ENCODE measurements around the gene ING3.
A peak's percentile ranks its signal among the peaks of the same experiment; 100 is the strongest.

Gene ING3

DNA sequence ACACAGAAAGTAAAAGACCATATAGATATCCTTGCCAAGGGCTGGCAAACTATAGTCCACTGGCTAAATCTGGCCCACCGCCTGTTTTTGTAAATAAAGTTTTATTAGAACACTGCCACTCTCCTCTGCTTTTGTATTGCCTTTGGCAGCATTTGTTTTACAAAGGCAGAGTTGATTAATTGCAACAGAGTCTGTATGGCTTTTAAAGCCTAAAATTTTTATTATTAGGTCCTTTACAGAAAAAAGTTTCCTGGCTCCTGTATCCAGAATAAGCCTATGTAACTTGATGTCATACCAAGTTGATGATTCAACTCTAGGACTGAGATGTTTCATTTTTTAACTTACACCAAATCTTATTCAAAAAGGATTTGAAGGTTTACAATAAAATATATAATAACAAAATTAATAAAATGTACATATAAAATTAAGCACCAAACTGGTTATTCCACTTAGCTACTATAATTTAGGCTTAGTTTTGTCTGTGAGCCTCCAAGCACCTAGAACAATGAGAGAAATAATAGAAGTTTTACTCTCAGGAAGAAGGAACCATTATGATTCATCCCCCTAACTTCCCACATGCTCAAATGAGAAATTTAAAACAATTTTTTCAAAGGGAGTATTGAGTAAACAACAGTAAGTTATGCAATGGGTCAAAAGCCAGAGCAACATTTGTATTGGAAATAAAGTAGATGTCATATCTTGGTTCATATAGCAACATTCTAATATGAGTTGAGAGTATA is 69.8 kb downstream of the ING3 start:
- no peak for DNase-seq (ENCODE audit: low read depth)
- no peak overlapping the region for H3K4me3 ChIP-seq (ENCODE audit: low read depth, low read length)
- TF ChIP-seq, protein P1, sequence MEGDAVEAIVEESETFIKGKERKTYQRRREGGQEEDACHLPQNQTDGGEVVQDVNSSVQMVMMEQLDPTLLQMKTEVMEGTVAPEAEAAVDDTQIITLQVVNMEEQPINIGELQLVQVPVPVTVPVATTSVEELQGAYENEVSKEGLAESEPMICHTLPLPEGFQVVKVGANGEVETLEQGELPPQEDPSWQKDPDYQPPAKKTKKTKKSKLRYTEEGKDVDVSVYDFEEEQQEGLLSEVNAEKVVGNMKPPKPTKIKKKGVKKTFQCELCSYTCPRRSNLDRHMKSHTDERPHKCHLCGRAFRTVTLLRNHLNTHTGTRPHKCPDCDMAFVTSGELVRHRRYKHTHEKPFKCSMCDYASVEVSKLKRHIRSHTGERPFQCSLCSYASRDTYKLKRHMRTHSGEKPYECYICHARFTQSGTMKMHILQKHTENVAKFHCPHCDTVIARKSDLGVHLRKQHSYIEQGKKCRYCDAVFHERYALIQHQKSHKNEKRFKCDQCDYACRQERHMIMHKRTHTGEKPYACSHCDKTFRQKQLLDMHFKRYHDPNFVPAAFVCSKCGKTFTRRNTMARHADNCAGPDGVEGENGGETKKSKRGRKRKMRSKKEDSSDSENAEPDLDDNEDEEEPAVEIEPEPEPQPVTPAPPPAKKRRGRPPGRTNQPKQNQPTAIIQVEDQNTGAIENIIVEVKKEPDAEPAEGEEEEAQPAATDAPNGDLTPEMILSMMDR (IDR thresholded peaks at IDR 0.05; ENCODE audit: control insufficient read depth, extremely low read depth, insufficient read depth), result no peak

DNA sequence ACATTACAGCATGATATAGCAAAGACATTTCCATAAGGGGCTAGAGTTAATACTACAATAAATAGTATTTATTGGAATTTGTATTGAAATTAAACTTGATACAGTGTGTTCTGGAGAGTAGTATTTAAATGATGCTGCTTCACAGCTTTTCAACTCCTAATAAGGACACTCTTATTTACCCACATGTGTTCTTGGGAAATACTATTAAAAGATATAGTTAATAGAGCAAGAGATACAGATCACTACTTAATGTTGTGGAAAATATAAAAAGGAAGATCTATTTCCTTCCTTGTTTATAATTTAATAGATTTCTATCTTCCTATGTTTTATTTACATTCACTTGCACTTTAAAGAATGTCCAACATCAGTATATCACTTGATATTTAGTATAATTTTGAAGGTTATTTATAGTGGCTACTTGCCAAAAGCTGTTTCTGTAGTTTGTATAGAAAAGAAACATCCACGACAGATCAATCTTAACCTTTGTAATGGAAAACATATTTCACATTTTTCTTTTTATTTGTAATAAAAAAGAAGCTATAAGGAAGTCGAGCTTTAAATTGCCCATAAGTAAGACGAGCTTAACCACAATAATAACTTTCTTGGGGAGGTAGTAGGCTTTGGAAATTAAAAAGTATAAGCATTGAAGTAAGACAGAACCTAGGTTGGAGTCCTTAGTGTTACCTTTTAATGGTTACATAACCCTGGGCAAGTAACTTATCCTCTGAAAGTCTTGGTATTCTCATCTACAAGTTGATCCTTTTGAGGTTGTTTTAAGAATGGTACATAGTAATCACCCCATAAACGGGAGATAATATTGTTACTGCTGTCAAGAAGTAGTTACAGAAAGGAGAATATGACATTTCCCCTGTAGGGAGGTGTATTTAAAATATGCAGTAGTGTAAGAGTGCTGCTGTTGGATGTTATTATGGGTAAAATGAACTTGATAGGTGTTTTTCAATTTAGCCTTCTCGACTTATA is 70.7 kb downstream of the ING3 start:
- peak; percentile 58 for DNase-seq (ENCODE audit: low read depth)
- no peak overlapping the region for H3K4me3 ChIP-seq (ENCODE audit: low read depth, low read length)
- TF ChIP-seq, protein P1 (IDR thresholded peaks at IDR 0.05; ENCODE audit: control insufficient read depth, extremely low read depth, insufficient read depth), result no peak

DNA sequence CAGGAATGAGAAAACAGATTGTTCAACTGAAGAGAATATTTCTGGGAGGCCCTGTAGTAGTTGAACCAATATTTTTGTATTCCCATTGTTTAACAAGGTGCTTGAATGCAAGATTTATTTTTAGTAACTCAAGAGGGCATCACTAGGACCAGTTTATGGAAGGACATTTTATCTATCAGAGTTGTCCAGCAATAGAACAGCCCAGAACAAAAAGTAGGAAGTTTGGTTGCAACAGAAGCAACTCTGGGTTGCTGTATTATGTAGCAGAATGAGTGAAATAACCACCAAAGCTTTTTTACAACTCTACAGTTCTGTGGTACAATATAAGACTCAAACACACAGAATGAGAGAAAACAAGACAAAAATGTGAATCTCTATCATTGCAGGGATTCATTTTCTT is 72.6 kb downstream of the ING3 start:
- DNase-seq (ENCODE audit: low read depth), result no peak
- H3K4me3 ChIP-seq (ENCODE audit: low read depth, low read length), result no peak overlapping the region
- TF ChIP-seq, protein P1 (IDR thresholded peaks at IDR 0.05; ENCODE audit: control insufficient read depth, extremely low read depth, insufficient read depth), result no peak

DNA sequence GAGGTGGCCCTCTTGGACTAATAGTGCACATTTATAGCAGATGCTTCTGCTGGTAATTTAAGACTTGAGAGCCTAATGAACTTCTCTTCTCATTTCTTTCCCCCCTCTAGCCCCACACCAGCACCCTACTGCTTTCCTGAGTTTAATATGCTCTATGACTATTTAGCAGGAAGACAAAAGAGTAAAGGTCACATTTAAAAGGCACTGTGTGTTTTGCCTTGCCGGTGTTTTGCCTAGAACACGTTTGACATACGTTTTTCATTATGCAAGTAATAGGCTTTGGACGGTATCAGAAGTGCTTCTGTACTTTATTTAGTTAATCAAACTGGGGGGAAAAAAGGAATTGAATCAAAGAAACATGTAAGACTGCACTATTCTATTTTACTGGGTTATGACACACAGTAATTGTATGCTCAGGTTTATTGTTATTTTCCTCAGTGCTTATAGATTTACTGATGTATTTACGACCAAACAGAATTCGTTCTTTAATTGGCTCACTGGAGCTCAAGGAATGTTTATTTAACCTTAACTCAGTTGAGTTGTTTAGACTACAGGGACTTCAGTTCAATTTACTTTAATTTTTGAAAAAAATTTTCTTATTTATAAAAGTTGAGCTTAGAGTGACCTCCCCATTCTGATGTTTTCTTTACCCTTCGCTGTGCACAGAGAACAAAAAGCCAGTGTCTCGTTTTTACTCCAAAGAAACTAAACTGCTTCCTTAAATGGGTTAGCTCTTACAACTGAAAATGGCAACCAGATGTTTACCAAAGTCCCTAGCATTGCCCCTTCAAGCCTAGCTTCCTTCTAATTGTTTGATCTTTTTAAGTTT is 73.3 kb downstream of the ING3 start:
- peak; percentile 17 for DNase-seq (ENCODE audit: low read depth)
- TF ChIP-seq, protein P1 (IDR thresholded peaks at IDR 0.05; ENCODE audit: control insufficient read depth, extremely low read depth, insufficient read depth), result no peak
- no peak overlapping the region for H3K4me3 ChIP-seq (ENCODE audit: low read depth, low read length)

DNA sequence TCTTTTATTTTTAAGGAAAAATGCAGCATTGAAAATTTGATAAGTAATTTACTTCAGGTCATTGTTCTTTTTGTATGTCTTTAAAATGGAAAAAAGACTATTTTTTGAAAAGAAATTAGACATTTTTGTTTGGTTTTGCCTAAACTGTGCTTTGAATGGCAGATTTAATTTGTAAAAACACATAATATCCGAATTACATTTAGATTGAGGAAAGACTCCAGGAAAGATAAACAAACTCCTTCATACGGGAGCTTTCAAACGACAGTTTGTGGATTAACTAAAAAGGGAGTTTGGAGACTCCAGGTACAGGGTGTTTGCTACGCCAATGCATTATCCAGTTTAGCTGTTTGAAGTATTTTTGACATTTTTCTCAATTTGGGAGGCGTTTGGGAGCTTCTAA is 74.0 kb downstream of the ING3 start:
- H3K4me3 ChIP-seq (ENCODE audit: low read depth, low read length), result no peak overlapping the region
- DNase-seq (ENCODE audit: low read depth), result no peak
- TF ChIP-seq, protein P1 (IDR thresholded peaks at IDR 0.05; ENCODE audit: control insufficient read depth, extremely low read depth, insufficient read depth), result no peak

DNA sequence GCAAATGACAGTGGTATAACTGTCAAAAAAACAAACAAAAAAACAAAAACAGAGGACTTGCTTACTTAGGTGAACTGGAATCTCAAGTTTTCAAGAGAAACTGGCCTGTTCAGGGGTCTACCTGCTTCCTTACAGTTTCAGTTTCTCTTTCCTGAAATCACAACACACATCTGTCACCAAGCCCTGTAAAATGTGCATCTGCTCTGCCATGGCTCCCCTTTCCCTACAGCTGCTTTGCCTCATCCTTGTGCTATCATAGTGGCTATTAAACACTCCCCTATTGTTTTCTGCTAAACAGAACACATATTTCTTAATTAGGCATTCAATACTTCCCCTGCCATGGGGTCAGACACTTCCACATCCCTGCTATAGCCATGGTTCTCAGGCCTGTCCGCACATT is 75.6 kb downstream of the ING3 start:
- H3K4me3 ChIP-seq (ENCODE audit: low read depth, low read length), result no peak overlapping the region
- no peak for DNase-seq (ENCODE audit: low read depth)
- TF ChIP-seq, protein P1 (IDR thresholded peaks at IDR 0.05; ENCODE audit: control insufficient read depth, extremely low read depth, insufficient read depth), result no peak
